NCI-H2107 treated with DMSO at 0.1 percent for 48 hours (cell line): ENCODE results near the gene LEF1.

Experiments used
- DNase-seq: peaks from one replicate; lab custom pipeline; 2025; ENCODE audit not compliant: unreplicated experiment; lab: John Stamatoyannopoulos, UW

The LEF1 gene

DNA sequence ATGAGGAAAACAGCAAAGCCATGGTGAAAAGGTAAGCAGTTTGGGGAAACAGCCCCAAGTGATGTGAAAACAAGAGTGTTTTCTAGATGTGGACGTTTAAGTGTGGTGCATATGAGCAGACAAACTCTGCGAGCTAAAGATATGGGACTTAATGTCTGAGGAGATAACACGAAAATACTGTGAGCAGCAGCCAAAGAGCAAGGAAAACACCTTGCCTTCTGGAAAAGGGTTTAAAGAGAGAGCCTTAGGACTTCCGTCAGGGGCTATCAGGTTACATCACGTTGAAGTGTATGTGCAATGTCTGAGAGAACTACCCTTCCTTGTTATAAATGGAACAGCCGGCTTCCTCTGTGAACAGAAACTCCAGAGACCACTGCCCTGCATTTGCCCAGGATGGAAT, 54.2 kb downstream of the LEF1 start:
- peak; percentile 8 for DNase-seq

DNA sequence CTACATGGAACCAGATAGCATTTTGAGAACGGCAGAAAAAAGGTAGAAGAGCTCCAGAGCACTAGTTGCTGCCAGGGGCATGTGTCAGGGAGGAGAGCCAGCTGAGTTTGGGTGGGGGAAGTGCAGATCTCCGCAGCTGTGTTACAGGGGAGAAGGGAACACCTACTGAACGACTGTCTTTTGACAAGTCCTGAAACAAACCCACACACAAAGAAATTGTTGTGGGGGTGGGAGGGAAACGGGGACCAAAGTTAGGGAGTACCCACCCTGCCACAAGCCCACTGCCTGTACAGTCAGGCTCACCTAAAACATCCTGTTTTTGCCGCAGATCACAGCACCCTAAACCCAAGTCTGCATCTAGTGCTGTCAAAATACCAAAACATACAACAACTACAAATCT, 55.5 kb downstream of the LEF1 start:
- DNase-seq: no peak

DNA sequence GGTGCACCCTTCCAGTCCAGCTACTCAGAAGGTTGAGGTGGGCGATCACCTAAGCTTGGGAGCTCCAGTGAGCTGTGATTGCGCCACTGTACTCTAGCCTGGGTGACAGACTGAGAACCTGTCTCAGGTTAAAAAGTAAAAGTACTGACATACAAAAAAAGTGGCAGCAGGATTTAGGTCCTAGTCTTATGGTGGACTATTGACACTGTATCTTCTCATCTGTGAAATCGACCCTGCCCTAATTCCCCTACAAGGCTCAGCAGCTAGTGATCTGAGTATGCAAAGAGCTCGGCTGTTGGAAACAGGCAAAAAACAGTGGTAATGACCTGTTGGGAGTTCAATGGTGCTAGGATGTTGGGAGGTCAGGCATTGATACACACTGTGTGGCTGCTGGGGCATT, 57.0 kb downstream of the LEF1 start:
- no peak for DNase-seq

DNA sequence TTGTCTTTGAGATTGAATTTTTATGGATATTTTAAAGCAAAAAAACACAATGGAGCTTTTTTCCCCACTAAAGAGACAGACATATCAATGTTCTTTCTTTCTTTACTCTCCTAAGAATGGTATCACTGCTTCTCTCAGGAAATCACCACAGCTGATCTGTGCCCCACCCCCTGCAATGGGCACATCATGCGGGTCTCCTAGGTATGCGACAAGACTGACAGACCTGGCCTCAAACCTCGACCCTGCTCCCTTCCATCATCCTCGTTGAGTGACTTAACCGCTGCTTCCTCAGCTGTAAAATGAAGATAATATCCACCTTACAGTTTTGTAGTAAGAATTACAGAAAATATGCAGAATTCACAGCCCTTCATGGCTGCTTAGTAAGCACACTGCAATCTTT, 58.3 kb downstream of the LEF1 start:
- DNase-seq: no peak

DNA sequence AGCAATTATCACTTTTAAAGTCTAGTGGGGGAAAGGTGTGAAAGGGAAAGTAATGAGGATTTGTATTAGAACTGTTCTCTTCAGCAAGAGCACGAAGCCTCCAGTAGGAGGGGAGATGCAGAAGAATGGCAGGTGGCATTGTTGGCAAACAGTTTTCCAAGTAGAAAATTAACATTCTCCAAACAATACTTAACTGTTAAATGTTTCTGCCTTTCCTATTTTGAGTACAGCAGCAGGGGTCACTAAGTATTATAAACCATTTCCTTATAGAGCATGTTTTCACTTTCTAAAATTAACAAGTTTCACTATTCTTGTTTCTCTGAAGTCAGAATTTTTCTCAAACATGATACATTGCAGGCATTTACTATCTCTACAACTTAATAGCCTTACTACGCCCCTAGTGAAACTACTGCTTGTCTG, 58.7 kb downstream of the LEF1 start:
- no peak for DNase-seq

DNA sequence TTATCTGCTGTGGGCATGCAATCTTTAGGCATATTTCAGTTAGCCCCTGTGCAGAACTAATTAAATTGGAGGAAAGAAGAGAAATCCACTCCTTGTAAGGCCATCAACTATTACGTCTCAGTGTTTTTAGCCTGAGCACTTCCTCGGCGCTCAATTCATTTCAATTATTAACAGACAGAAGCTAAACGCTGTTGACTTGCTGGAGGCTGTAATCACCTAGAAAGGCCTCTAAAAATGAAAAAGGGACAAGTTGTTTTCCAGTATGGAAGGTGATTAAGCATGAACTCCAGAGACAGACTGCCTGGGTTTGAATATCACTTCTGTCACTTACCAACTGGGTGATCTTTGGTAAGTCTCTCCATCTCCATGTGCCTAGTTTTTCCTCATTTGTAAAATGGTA, 59.6 kb downstream of the LEF1 start:
- no peak for DNase-seq

DNA sequence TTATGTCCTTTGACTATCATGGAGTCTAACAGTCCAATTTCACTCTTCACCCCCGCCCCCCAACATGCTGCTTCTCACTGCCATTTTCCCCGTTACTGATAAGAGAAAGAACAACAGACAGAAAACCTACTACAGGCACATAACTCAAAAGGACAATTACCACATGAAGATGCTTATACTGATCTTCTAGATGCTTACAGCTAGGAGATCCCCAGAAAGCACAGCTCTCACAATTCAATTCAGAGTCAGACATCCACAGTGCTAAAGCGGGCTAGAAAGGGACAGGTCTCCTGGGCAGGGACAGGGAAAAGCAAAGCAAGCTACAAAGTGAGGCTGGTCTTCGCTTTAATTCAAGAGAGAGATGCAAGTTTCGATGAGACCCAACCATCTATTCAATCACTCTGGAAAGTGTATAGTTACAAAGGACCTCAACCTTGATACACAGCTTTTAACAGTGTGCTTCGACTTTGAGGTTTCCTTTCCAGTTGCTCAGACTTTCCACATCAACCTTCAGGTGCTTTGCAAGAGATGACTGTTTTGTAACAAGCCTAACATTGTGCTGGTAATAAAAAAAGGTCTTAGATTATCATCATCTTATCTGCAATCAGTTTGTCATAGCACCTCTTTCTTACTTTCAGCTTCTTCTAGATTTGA, 60.9 kb downstream of the LEF1 start:
- no peak for DNase-seq

DNA sequence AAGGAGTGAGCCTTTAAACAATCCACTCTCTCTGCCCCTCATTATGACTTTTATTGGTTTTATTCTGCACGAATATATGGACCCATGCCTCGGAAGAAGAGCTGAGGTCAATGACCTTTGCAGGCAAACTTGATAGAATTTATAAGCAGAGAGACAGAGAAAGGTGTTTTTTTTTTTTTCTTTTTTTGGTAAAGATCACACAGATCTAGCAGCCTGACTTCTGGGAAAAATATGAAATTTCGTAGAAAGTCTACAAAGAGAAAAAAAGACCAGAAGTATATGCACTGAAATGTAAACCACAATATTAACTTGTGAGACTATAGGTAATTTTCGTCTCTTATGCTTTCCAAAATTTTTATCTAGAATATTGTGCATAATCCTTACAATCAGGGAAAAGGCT, 61.6 kb downstream of the LEF1 start:
- DNase-seq: no peak

DNA sequence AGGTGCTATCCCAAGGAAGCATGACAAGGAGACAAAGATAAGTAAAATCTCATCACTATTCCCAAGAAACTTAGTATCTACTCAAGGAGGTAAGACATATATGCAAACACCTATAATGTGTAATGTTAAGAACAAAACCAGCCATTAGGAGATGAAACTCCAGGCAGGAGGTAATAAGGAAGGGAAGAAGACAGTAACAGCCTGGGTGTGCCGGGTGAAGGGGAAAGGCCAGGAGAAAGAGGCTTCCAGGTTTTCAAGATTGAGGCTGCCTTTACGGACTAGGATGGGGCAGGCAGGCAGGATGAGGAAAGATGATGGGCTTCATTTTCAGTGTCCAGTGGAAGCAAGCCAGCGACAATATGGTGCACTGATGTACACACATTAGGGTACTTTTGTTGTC, 62.5 kb downstream of the LEF1 start:
- DNase-seq: no peak

DNA sequence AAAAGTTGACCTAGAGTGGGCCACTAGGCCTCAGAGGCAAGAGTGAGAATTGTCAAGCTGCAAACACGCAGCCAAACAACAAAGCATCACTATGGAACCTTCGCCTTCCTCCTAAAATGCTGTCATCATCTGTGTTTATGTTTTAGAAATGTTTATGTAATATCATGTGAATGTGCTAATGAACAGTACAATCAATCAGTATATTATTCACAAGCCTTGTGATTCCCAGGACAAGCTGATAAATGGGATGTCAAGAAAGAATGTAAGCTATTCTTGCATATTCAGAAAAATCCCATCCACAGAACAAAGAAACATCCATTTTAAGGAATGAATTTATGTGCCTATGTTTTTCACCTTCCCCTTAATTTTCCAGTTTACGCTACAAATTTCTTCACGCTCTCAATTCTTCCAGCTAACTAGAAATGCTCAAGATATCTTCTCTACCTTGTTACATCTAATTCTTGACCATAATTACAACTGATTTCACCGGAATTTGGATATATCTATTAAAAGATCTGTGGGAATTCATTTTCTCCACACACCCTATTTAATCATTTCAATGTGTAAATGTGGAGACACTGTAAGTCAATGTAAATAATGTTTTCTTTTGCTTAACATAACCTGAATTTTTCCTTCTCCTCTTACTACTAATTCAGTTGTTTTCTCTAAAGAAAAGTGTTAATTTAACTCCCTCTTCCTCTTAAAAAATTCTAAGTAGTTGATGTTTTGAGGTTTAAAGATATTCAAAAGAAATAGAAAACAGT, 65.5 kb downstream of the LEF1 start:
- no peak for DNase-seq

DNA sequence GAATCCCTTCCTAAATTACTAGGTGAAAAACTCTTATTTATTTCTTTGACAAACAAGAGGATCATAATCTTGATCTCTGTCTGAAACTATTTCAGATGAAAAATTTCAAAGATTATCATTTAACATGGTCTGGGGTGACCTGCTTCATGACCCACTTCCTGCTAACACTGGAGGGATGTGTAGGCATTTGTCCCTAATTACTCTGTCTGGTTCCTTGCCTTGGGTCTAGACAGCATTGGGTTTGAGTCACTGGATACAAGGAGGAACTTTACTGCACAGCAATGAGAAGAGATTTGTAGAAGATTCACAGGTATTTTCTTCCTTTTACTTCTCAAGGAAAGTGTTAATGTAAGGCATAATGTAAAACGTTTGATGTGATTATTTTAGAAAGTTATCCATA, 67.9 kb downstream of the LEF1 start:
- no peak for DNase-seq

DNA sequence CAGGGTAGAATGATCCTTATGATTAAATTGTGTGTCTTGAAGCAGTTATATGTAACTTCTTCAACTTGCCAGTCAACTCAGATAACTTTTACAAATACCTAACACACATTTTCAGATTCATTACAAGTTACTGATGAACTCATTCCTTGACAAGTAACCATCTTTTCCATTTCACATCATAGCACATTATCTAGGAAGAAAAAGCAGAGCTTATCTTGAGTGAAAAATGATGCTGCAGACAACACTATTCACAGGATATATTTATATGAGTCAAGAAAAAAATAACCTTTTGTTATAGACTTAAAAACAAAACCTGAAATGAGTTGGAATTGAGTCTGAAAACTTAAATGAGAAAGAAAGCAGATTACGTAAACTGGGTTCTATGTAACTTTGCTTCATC, 68.9 kb downstream of the LEF1 start:
- no peak for DNase-seq

DNA sequence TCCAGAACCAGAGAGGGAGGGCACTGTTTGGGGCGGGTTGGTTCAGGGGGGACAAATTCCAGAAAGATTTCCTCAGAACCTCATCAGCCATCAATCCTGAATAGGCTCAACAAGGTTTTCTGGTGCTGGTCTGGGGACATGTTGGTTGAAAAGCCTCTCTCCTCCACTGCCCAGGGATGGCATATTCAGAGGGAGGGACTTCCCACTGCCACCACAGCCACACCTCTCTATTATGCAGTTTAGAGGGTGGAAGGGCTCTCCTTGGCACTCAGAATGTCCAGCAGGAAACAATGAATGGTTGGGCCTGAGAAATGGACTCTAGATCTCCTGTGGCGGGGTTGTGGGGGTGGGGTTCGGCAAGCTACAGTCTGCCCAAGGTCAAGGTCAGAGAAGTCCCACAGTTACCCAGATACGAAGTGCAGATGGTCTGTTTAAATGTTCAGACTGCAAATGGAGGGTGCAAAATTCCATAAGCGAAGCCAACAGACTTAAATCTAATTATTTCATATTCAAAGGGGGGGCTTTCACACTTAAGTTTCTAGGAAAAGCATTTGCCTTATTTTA, 70.7 kb downstream of the LEF1 start:
- DNase-seq: no peak

DNA sequence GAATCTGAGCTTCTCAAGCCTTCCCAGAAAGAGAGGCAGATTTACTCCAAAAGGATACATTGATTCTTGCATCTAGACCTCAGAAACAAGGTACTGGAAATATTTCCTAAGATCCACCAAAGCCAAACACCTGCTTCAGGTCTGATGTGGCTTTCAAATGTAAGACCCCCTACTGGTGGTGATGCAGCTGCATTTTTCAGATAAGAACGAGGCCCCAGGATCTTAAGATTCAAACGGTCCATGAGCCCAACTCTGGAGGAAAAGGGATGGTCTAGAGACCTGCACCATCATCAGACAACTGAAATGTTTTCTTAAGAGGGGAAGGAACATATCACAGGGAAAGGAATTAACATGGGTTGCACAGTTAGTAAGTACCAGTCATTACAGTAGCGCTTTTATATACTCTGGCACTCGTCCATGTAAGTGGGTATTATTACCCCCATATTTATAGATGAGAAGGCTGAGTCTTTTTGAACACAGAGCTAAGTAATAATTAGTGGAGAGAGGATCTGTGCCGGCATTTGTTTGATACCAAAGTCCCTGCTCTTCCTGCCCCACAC, 73.7 kb downstream of the LEF1 start:
- peak; percentile 0 for DNase-seq

DNA sequence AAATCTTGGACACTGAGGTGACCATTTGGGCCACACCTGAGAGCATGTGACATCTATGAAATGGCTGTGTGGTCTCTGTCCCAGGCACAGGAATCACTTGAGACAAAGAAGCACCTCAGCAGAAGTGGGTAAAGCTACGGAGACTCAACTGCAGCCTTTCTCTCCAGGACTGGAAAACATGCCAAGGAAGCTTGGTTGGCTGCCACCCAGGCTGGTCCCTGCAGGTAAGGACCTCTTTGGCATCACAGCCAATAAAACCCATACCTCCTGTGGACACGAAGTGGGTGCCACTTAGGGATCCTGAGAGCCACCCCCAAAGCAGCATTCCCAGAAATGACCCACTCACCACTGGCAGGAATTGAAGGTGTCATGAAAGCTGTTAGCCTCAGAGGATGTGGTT, 74.6 kb downstream of the LEF1 start:
- DNase-seq: no peak

DNA sequence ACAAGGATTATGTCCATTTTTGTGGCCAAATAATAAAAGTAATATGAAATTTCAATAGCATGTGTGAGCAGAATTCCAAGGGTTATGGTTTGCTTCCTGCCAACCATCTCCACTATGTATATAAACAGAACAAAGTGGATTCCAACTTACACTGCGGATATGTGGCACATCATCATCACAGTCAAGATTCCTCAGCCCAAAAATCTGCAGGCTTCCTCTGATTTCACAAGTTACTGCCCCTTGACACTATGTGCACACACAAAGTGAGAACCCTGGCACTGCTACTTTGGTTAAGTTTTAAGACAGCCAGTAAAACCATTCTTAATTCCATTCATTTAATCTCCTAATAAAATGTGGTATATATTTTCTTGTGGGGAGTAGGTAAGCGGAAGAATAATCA, 76.4 kb downstream of the LEF1 start:
- no peak for DNase-seq

DNA sequence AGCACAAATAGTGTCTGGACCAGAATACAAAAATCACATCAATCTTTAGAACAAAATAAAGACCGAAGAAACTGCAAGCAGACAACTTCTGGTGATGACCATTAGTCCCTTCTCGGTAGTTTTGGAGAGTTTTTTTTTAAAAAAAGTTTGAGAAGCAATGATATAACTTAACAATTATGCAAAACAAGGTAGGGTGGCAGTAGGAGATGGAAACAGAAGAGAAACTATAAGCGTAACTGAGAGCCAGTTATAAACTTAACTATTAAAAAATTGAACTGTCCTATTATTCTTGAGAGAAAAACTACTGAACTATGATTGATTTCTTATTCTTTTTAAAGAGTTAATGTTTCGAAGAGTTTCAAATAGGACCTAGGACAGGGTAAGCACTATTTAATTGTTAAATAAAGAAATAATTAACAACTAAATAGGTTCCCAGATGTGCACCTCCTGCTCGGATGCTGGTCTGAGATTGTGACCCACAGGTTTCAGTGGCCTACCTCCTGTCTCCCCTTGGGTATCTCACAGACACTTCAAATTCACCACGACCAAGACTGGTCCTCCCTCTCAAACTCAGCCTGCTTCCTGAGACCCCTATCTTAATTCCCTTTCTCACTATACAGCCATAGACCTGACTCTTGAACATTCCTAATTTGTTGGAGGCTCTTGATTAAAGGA, 81.3 kb downstream of the LEF1 start:
- no peak for DNase-seq

DNA sequence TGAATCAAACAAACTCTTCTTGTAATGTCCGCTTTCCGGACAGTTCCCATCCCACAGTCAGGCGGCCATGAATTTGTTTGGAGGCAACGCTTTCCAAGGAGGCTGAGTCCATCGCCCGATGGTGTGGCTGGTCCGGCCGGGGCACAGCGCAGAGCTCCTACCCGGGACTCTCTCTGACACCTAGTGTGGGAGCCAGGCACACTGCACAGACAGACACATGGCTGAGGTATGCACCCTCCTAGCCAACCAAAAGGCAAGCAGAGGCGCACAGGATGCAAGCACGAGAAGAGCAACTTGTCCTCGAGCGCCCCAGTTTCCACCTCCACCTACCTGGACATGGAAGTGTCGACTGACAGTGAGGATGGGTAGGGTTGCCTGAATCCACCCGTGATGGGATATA, 87.5 kb downstream of the LEF1 start:
- no peak for DNase-seq

DNA sequence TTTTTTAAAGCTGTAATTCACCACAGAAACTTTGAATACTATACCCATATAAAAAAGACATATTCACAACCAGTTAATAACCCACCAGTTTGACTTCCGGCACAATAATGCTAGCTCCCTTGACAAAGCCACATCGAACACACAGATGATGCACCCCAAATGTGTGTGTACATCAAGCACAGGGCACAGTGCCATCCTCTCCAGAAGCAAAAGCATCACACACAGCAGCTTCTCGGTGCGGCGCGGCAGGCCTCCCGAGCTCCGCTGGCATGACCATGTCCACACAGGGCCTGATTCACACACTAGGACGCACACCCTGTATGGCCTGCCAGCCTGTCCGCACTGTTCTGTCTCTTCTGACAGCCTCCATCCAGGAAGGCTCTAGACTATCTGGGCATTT, 88.0 kb downstream of the LEF1 start:
- DNase-seq: no peak

DNA sequence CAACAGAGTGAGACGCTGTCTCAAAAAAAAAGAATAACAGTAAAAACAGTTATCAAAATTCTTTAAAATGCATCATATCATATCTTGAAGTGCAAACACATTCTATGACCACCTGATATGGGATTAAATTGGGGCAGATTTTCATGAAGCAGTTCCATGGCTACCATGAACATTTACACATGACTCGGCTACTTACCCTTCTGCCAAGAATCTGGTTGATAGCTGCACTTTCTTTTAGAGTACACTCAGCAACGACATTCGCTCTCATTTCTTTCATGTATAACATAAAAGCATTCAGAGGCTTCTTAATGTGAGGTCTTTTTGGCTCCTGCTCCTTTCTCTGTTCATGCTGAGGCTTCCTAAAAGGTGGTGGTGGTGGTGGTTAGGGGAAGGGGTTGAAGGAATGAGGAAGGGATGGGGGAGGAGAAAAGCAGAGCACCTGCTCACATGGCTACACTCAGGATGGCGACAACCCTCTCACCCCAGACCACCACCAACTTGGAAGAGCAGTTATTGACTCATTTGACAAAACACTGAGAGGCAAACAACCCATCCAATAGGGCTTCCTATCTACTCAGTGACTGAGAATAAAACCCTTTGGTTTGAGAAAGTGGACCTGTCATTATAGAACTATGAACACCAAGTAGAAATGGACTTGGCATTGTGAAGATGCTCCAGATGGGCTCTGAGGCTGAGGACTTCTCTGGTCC, 90.6 kb downstream of the LEF1 start:
- DNase-seq: no peak

DNA sequence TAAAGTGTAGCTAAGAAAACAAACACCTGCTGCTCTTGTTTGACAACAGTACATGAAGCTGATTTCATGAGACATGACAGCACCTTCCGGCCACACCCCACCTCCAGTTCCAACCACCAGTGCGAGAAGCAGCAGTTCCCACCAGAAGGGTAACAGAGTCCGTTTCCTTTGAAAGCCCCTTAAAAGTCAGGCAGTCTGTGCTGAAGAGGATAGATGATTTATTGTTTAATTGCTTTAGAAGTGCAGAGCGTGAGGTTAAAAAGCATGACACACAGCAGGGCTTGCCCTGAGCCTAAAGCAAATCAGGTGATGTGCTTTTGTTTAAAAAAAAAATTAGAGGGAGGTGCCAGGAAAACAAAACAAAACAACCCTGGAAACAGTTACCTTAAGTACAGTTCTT, 96.4 kb downstream of the LEF1 start:
- peak; percentile 21 for DNase-seq
